GM15510 (cell line): ENCODE measurements around the gene NDUFV3.

Experiments
- POLR2A ChIP-seq: IDR thresholded peaks from 3 replicates; pipeline ENCODE4 v1.6.1; 2011; ENCODE audit warnings: borderline replicate concordance; ENCODE audit not compliant: insufficient read length; ENCODE audit errors: extremely low read depth

The NDUFV3 gene

DNA sequence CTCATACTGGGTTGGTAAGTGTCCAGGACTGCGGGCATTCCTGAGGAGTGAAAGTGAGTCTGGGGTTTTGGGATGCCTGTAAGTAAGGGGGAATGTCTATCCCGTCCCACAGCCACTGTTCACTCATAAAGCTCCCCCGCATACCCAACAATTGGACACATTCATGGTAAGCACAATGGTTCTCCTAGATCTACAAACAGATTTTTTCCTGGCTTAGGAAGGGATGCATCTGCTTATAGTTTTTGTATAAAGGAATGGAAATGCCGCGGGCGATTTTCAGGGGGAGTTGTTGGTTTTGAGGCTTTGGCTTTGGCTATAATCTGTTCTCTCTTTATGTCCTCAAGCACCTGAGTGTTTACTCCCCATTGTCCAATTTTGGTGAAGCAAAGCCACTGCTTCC, 25.2 kb downstream of the NDUFV3 start:
- TF ChIP-seq POLR2A: no peak

DNA sequence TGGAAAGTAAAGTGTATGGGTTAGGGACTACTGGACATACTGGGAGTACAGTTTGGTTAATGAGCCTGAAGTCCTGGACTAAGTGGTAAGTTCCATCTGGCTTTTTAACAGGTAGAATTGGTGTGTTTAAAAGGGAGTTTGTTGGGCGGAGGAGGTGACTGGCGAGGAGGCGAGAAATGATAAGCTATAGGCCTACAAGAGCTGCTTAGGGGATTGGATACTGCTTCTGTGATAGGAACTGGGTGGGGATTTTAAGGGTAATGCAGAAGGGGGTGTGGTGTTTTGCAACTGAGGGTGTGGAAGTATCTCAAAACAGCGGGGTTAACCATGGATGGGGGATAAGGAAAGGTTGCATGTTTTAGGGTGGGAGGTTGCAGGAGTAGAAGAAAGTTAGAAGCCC, 28.8 kb downstream of the NDUFV3 start:
- no peak for TF ChIP-seq POLR2A

DNA sequence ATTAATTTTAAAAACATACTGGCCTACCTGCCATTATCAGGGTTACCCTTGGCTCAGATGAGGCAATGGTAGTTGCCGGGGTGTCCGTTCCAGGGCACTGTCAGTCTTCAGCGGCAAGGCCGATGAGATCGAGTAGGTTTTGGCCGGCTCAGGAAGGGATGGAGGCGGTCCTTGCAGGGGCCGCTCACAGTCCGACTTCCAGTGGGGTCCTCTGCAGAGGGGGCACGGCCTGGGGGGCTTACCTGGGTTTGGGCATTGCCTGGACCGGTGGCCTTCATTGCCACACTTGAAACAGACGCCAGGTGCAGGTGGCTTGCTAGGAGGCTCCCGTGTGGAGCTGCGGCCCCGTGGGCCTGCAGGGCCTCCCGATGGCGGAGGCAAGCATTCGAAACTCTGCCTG, 29.8 kb downstream of the NDUFV3 start:
- no peak for TF ChIP-seq POLR2A

DNA sequence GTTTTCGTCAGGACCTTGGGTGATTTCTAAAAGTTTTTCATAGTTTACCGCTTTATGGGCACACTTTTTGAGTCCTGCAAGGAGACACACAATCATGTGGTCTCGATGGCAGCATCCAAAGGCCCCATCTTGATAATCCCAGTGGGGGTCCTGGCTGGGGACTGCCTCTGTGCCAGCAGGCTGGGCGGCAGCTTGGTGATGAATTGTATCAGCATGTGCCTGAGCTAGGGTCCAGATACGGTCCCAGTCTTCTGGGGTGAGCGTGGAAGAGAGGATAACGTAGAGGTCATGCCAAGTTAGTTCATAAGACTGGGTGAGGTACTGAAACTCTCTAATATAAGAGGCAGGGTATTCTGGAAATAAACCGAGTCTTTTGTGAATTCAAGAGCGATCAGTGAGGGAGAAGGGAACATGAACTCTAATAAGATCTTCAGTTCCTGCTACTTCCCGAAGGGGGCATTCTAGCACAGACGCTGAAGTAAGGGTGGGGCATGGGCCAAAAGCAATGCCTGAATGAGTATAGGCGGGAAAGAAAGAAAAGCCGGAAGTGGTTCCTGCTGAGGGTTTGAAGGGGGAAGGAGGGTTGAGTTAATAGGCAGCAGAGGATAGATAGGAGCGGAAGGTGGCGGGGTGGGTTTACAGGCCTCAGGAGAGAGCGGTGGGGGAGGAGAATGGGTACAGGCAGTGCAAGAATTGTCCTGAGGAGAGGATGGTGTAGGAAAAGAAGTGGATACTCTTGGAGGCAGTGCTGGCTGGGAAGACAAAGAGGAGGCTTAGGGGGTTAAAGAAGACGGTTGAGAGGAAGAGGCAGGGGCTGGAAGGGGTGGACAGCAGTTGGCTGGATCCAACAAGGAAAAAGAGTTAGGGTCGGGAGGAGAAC, 30.7 kb downstream of the NDUFV3 start:
- peak; percentile 14 for TF ChIP-seq POLR2A

DNA sequence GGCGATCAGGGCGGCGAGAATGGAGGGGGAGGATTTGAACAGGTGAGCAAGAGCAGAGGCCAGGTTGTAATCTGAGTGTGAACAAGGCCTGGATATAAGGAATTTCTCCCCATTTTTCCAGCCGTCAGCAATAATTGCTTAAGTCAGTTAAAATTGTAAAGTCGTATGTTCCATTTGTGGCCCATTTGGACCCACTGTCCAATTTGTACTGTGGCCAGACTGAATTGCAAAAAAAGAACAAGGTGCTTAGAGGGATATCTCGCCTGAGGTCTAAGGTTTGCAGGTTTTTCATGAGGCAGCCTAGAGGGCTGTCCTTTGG, 31.3 kb downstream of the NDUFV3 start:
- TF ChIP-seq POLR2A: no peak

DNA sequence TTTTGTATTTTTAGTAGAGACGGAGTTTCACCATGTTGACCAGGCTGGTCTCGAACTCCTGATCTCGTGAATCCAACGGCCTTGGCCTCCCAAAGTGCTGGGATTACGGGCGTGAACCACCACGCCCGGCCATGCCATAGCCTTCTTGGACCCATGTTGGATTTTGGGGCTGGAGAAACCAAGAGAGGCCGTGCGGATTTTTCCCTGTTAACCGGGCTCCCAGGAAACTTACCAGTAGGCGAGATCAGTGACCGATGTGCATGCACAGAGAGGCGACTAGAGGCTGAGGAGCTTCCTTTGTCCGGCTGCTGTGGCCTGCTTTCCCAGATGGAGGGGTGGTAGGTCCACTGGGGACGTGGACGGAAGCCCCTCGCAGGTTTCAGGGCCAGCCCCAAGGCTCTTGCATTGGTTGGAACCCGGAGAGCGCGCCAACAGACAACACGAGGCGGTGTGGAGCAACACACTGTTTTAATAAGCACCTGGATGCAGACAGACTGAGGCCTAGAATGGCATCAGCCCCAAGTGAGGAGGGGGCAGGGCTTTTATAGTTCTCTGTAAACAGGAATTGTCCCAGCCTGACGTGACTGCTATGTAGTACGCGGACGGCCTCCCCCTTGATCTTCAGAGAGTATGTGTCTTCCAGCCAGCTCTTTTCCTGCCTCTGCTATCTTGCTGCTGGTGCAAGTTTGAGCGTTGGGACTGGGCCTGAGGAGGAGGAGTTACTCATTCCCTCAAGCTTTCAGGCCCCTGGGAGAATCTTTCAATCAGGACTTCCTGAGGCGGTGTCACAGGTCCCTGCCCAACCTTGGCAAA, 32.2 kb downstream of the NDUFV3 start, which contains the start of gene ERVH48-1:
ERVH48-1 (minus strand) TSS at position 517 of the 813 bp plus-strand sequence. CDS start 6,624 bp downstream, outside the sequence.
- TF ChIP-seq POLR2A: no peak

DNA sequence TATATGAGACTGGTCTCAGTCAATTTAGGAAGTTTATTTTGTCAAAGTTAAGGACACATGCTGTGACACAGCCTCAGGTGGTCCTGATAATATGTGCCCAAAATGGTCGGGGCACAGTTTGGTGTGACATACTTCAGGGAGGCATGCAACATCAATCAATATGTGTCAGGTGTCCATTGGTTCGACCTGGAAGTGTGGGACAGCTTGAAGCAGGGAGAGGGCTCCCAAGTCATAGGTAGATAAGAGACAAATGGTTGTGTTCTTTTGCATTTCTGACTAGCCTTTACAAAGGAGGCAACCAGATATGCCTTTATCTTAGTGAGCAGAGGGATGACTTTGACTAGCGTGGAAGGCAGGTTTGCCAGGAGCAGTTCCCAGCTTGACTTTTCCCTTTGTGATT, 36.9 kb downstream of the NDUFV3 start:
- no peak for TF ChIP-seq POLR2A

DNA sequence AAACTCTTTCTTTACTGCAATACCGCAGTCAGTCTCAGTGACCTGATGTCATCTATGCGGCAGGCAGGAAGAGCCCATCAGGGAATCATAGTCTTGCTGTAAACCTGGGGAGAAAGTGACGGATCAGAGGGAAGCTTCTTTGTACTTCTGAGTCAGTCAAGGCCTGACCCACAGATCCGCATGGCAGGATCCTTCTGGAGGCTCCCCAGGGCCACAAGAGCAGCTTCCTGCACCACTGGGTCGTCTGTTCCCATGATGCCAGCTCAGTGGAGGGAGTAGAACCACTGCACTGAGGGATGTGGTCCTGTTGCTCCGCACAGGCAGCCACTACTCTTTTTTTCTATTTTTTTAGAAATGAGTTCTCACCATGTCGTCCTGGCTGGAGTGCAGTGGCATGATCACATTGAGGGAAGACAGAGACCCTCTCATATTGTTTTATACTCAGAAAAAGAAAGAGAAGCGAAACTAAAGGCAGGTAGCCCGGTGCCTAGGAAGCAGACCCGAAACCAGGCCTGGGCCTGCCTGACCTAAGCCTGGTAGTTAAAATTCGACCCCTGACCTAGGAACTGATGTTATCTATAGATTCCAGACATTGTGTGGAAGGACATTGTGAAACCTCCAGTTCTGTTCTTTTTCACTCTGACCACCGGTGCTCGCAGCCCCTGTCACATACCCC, 38.6 kb downstream of the NDUFV3 start:
- no peak for TF ChIP-seq POLR2A

DNA sequence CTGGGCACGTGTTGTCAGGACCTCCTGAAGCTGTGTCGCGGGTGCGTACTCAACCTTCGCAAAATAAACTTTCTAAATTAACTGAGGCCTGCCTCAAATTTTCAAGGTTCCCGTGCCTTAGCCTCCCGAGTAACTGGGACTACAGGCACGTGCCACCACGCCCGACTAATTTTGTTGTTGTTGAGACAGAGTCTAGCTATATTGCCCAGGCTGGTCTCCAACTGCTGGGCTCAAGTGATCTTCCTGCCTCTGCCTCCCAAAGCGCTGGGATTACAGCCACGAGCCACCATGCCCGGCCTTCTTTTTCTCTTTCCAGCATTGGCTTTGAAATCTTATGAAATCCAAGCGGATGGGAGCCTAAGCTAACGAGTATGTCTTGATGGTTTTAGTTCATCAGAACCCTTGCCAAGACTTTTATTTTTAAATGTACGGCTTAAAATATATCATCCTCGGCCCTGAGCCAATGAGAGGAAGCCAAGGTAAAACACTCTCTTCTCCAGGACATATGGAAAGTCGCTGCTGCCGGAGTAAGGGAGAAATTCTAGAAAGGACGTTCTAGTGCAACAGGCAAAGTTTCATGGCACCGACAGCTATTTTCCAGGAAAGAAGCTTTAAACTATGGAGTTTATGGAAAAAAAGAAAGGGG, 45.0 kb downstream of the NDUFV3 start:
- no peak for TF ChIP-seq POLR2A

DNA sequence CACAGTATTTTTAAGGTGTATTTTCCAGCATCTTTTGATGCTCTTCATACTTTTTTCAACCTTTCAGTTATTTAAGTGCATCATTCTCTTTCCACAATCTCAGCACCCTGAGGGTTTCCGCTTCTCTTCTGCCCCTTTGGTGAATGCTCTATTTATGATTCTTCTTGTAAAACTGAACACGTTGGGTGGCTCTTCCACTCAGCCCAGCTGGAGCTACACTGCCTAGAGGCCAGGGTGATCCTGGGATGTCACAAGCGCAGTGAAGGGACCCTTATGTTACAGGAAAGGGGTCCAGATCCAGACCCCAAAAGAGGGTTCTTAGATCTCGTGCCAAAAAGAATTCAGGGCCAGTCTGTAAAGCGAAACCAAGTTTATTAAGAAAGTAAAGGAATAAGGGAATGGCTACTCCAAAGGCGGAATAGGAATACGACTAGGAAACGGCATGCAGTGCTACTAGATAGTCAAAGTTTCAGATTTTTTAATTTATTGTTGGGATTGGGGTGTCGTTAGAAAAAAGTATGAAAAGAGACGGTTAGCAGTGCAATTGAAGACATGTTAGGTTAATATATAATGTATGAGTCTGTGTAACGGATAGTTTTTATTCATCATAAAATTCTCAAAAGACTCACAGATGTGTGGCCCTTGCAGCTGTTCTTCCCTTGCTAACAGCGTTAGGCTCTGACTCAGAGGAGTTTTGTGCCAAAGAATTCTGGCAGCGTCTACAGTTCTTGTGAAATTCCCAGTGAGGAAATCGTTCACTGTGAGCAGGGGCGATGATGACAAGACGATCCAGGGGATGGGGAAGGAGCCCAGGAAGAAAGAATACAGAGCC, 46.7 kb downstream of the NDUFV3 start:
- TF ChIP-seq POLR2A: no peak

DNA sequence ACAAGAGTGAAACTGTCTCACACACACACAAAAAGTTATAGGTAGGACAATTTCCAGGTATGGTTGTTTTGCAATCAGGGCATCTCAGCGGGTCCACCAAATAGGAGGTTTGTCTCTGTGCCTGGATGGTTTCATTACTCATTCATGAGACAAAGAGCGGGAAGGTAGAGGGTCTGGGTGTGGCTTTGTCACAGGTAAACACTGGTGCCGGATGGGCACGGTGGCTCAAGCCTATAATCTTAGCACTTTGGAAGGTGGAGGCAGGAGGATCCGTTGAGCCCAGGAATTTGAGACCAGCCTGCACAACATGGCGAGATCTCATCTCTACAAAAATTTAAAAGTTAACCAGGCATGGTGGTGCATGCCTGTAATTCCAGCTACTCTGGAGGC, 48.6 kb downstream of the NDUFV3 start:
- no peak for TF ChIP-seq POLR2A

DNA sequence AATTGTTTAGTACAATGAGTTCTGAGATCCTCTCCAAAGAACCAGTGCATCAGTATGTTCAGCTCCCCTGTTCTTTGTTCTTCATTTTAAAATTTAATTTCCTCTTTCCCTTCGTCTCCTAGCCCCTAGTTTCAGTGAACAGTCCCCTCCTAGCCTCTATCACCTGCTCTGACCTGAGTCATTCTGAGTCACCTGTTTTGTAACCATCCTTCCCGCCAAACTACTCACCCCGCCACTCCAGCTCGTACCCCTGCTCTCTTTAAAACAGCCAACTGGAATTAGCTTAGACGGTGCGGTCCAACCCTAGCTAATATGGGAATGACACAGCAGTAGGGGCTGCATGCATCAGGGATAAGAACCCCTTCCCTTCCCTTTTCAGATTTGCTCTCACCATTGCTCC, 49.1 kb downstream of the NDUFV3 start:
- TF ChIP-seq POLR2A: no peak

DNA sequence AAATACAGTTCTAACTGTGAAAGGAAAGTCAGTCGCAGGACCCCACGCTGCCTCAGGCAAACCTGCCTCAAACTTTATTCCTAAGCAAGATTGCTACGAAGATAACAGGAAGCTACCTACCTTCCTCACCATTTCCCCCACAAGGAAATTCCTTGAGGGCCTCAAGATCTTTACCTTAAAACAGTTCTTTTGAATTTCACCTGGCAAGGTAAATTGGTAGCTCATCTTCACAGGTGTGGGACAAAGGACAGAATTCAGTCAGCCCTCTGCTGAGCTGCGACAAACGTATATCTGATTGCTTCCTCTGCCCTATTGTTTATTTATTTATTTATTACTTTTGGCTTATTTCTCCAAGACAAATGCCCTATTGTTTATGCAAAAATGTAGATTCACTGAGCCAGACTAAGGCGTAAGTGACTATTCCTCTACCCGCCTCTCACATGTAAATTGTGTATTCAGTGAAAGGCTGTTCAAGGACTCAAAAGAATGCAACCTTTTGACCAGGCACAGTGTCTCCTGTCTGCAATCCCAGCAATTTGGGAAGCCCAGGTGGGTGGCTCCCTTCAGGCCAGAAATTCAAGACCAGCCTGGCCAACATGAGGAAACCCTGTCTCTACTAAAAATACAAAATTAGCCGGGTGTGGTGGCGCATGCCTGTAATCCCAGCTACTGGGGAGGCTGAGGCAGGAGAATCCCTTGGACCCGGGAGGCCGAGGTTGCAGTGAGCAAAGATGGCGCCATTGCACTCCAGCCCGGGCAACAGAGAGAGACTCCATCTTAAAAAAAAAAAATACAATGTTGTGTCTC, 63.9 kb downstream of the NDUFV3 start:
- TF ChIP-seq POLR2A: no peak
